Lower leg skin (tissue), 4 donors: ENCODE data around the gene DLG2. TPM values are rescaled to one million over a fixed set of nuclear protein-coding genes. Genes with fewer than 3 reads are reported as not detected.
"Not testable (repeated sequence)": the region's sequence is repeated elsewhere in the genome, so short reads cannot be mapped to it uniquely, and the experiment has no call there.

Experiments used
- DNase-seq, 2 donors: peaks; one replicate each; pipeline ENCODE4 v3.0.0-alpha.2; 2019; ENCODE audit warnings: low spot score in 2 of 2
- H3K4me3 ChIP-seq: fragments of 200-600 bp; sonication (generic); 2 replicates; pipeline ENCODE4 v1.5.1; 2017; ENCODE audit warnings: mild to moderate bottlenecking, low read depth; ENCODE audit not compliant: poor library complexity, severe bottlenecking
- CTCF ChIP-seq, 3 donors: fragments of 450-650 bp; IDR thresholded peaks; one replicate each; pipeline ENCODE4 v1.5.1; 2016; ENCODE audit warnings: antibody characterized with exemption in 3 of 3, mild to moderate bottlenecking in 3 of 3, moderate library complexity in 2 of 3
- POLR2A ChIP-seq, 2 donors: fragments of 450-650 bp; IDR thresholded peaks; one replicate each; pipeline ENCODE4 v1.6.1; 2016 to 2017; ENCODE audit warnings: antibody characterized with exemption in 2 of 2, mild to moderate bottlenecking in 1 of 2, moderate library complexity in 1 of 2
- WGBS, 2 donors: methylation state at CpG; one replicate each; pipeline ENCODE4 v1.1.5; 2018; 5-methylcytosine and 5-hydroxymethylcytosine counted together
- intact Hi-C: fragments of 100-400 bp; cut with DNase I; formaldehyde crosslinking; loops from one replicate; pipeline ENCODE4 v1.15.0; 2023; ENCODE audit warnings: low total_unique reads
- total RNA-seq, 4 donors: library from RNA; depleted of rRNA; stranded (reverse); fragments of >200 nt; gene quantifications; one replicate each; pipeline ENCODE4 v1.1.0, GENCODE V29; 2016

The DLG2 gene
- total RNA-seq, 4 donors from 2014 or later: 37.6 to 68.3 (median 46.0) TPM

DNA sequence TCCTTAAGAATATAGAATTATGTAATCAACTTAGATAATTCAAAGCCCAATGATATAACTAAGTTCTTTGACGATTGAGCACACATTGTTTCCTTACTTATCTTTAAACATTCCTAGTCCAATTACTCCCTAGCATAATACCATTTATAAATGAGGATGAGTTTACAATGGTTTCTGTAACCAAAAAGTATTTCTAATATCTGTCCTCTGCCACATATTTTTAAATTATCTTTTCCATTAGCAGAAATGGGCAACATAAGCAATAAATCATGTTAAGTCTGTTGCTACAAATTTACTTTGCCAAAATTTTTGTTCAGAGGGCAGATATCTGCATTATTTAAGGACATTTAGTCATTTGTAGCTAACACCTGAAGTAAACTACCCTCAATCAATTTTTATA is 31.0 kb upstream of the DLG2 start:
- no peak for DNase-seq
- no peak overlapping the region for H3K4me3 ChIP-seq
- TF ChIP-seq POLR2A (IDR thresholded peaks at IDR 0.05) (no peak), CTCF (IDR thresholded peaks at IDR 0.05) (no peak)
- 31 to 37% methylated on average over 1 of the region's 1 CpG for WGBS, 2 donors
- intact Hi-C loops: no loop called here

DNA sequence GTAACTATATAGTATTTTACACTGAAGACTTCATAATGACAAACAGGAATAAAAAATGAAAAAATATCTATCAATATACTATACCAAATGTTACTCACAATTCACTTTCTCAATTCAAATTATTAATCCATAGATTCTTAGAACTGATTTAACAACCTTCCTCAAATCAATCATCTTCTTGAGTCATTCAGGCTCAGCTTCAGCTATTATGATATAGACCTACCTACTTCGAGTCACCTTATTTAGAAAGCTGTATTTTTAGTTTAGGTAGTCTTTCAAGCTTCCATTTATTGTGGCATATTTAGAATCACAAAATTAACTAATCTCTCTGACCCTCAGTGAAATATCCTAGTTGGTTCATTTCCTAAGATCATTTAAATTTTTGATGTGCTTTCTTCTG is 29.6 kb upstream of the DLG2 start:
- TF ChIP-seq POLR2A (IDR thresholded peaks at IDR 0.05) (no peak), CTCF (IDR thresholded peaks at IDR 0.05) (no peak)
- intact Hi-C loops: no loop called here
- no peak for DNase-seq
- WGBS, 2 donors: 88 to 95% methylated on average over 1 of the region's 1 CpG
- H3K4me3 ChIP-seq: no peak overlapping the region

GRCh38 chr11:85654343-85654742 is 27.2 kb upstream of the DLG2 start:
- intact Hi-C loops, H3K4me3 ChIP-seq, DNase-seq: not testable (repeated sequence)
- WGBS, 2 donors: 94 to 97% methylated on average over 4 of the region's 4 CpGs

GRCh38 chr11:85652786-85653447 is 25.8 kb upstream of the DLG2 start:
- DNase-seq: no peak
- intact Hi-C loops: no loop called here
- 61 to 66% methylated on average over 3 of the region's 3 CpGs for WGBS, 2 donors
- TF ChIP-seq CTCF (IDR thresholded peaks at IDR 0.05) (no peak), POLR2A (IDR thresholded peaks at IDR 0.05) (no peak)
- no peak overlapping the region for H3K4me3 ChIP-seq

GRCh38 chr11:85651118-85651517 is 24.0 kb upstream of the DLG2 start:
- TF ChIP-seq CTCF (IDR thresholded peaks at IDR 0.05): no peak
- TF ChIP-seq POLR2A (IDR thresholded peaks at IDR 0.05): no peak
- no peak overlapping the region for H3K4me3 ChIP-seq
- WGBS, 2 donors: 86 to 92% methylated on average over 1 of the region's 1 CpG
- intact Hi-C loops: no loop called here
- DNase-seq: no peak

- DNase-seq: peak; percentile 88 to 97
- intact Hi-C loops: no loop called here
Measured at GRCh38 chr11:85647604-85648299, 20.6 kb upstream of the DLG2 start, which contains the start of gene TMEM126A. Gene TMEM126A, plus strand, starts transcription at chr11:85647967. Its CDS starts 2,289 bp downstream, at chr11:85650256.

More at GRCh38 chr11:85647604-85648299, 20.6 kb upstream of the DLG2 start, which contains the start of gene TMEM126A:
- WGBS, 2 donors: 0 to 1% methylated on average over 33 of the region's 33 CpGs
- H3K4me3 ChIP-seq: peak within 1 kb of the TSS; percentile 48
- no peak for TF ChIP-seq CTCF (IDR thresholded peaks at IDR 0.05)
- TF ChIP-seq POLR2A (IDR thresholded peaks at IDR 0.05): no peak
